GM12873 (cell line): ENCODE results near the gene LRRC56.

Experiments used
- CTCF ChIP-seq: IDR thresholded peaks from 2 replicates; pipeline ENCODE4 v1.5.1; 2012; ENCODE audit warnings: low read depth, mild to moderate bottlenecking, moderate library complexity, low read length, control low read depth; ENCODE audit not compliant: insufficient read depth; ENCODE audit errors: missing control alignments

The LRRC56 gene

DNA sequence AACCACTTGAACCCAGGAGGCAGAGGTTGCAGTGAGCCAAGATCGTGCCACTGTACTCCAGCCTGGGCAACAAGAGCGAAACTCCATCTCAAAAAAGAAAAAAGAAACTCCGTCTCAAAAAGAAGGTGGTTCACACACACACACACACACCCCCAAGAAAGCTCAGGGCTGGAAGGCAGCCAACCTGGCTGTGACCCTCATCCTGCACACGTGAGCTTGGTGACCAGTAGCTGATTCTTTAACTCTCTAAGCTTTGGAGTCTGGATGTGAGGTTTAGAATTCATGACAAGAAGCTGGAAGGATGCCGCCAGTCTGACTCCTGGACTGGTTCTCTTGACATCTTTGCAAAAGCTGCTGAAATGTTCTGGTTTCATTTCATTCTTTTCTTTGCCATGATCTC, 28.4 kb upstream of the LRRC56 start:
- no peak for TF ChIP-seq CTCF

- no peak for TF ChIP-seq CTCF
Observed at GRCh38 chr11:512761-513595, 24.3 kb upstream of the LRRC56 start.

- no peak for TF ChIP-seq CTCF
Observed at GRCh38 chr11:514606-515005, 22.7 kb upstream of the LRRC56 start.

DNA sequence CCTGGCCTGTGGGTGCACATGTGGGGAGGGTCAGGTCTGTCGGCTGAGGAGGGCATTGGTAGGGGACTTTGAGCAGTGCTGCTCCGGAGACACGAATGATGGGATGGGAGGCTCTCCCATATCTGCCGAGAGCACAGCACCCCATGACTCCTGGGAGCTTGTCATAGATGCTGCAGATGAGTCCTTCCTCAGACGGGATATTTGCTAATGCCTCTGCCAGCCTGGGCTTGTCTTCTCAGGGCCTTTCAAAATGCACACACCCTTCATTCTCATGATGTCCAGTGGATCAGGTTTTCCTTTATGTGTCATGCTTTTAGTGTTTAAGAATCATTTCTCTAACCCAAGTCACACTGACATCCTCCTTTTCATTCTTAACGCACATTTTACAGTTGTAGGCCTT, 22.2 kb upstream of the LRRC56 start:
- TF ChIP-seq CTCF = no peak

DNA sequence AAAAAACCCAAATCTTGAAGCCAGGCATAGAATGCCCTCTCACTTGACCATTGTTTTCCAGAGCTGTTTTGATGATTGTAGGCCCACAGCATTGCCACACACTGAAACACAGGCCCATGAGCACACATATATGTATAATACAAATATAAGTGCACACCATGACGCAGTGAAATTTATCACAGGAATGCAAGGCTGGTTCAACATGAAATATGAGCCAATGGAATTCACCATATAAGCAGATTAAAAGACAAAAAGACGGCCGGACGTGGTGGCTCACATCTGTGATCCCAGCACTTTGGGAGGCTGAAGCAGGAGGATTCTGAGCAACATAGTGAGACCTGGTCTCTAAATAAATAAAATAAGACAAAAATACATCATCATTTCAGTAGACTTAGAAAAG, 20.9 kb upstream of the LRRC56 start:
- no peak for TF ChIP-seq CTCF

DNA sequence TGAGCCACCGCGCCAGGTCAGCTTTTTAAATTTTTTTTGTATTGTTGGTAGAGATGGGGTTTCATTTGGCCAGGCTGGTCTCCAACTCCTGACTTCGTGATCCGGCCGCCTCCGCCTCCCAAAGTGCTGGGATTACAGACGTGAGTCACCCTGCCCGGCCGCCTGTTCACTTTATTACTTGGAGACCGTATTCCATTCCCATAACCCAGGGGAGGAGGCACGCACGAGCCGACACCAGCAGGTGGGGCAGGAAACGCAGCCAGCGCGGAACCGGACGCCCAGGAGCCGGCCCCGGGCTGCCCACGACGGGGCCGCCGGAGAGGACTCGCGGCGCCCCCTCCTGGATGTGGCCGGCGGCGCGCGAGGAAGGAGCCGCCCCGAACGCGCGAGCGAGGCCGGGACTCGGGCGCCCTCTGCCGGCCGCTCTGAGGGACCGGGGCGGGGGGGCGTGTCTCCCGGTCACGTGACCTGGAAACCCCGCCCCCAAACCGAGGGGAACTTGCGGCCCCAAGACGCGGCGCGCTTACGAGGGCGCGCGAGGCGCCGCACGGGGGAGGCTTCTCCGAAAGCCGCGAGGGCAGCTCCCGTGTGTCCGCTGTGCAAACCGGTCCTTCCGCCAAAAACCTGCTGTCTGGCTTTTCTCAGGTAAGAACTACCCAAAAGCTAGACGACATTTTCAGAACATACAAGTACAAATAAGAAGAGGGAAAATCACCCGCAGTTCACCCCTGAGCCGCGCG, 18.7 kb upstream of the LRRC56 start:
- TF ChIP-seq CTCF = peak; percentile 85

DNA sequence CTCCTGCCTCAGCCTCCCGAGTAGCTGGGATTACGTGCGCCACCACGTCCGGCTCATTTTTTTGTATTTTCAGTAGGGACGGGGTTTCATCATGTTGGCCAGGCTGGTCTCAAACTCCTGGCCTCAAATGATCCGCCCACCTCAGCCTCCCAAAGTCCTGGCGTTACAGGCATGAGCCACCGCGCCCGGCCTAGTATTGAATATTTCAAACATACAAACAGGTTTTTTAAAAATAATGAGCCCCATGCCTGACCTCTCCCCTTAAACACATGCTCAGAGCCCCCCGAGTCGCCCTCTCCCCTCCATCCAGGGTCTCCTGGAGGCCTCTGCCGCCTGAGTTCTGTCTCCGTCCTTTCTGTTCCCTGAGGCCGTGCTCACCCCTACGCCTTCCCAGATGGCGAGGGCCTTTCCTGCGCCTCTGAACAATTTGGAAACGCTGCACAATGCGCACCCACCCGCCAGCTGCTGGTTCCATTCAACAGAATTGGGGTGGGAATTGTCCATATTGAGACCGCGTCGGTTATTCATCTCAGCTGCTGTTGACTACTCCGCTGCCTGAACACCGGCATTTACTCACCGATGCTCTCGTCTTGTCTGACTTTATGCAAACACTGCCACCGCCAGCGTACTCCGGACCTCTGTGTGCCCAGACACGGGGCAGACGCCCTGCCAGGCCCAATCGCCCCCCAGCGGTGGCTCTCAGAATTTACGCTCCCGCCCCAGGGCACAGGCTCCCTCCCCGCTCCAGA, 16.7 kb upstream of the LRRC56 start:
- TF ChIP-seq CTCF = peak; percentile 19
